ENCODE results near the gene EVI5. TPM values are rescaled to one million over a fixed set of nuclear protein-coding genes. Genes with fewer than 3 reads are reported as not detected.

Gene EVI5
- total RNA-seq, 1 experiment from 2014 or later, result 4.4 TPM

GRCh38 chr1:92461364-92462097, 323.4 kb downstream of the EVI5 start:
- Histone ChIP-seq H3K36me3 (replicated peaks; ENCODE audit: control insufficient read depth, insufficient read depth, low read length) (no peaks in the 10 kb centered on the region), H3K27me3 (ENCODE audit: control insufficient read depth, insufficient read depth, low read length) (no peaks in the 10 kb centered on the region), H3K4me3 (ENCODE audit: insufficient read depth, low read depth, low read length) (no peak overlapping the region)
- DNase-seq, result no peak

GRCh38 chr1:92459871-92460320, 325.0 kb downstream of the EVI5 start:
- no peak for DNase-seq
- Histone ChIP-seq H3K4me3 (ENCODE audit: insufficient read depth, low read depth, low read length) (no peak overlapping the region), H3K27me3 (ENCODE audit: control insufficient read depth, insufficient read depth, low read length) (no peaks in the 10 kb centered on the region), H3K36me3 (replicated peaks; ENCODE audit: control insufficient read depth, insufficient read depth, low read length) (no peaks in the 10 kb centered on the region)

Other genes starting within 250 kb of the EVI5 start
- gene RPL5, start 46.9 kb upstream of the EVI5 start, total RNA-seq (2014; rRNA removed; shearing (Covaris generic)), result 1,934 and 2,538 TPM in 2 replicates
- 3.1 and 3.4 TPM in 2 replicates for gene DIPK1A, start 176.4 kb upstream of the EVI5 start, total RNA-seq (2014; rRNA removed; shearing (Covaris generic))

All from H7 (cell line).